Ovary (tissue), 3 donors: Measurements from ENCODE around the gene COPA.

Source experiments
- EP300 ChIP-seq: sonication (generic); formaldehyde crosslinking; IDR thresholded peaks from one replicate; pipeline ENCODE4 v1.6.1; 2017; ENCODE audit warnings: antibody characterized with exemption
- POLR2A ChIP-seq: fragments of 450-650 bp; IDR thresholded peaks from one replicate; pipeline ENCODE4 v1.6.1; 2017; ENCODE audit warnings: antibody characterized with exemption, mild to moderate bottlenecking, moderate library complexity
- TF ChIP-seq, protein P1 (sequence below), 3 donors: fragments of 450-650 bp in 2 of 3; fragments of 200-600 bp in 1 of 3; IDR thresholded peaks; one replicate each; pipeline versions ENCODE4 v1.5.1 to v1.8.0; 2016 to 2022; ENCODE audit warnings: antibody characterized with exemption in 3 of 3, mild to moderate bottlenecking in 1 of 3
- donor health status: DM: no; HTN: no; CAD: no.

DNA sequence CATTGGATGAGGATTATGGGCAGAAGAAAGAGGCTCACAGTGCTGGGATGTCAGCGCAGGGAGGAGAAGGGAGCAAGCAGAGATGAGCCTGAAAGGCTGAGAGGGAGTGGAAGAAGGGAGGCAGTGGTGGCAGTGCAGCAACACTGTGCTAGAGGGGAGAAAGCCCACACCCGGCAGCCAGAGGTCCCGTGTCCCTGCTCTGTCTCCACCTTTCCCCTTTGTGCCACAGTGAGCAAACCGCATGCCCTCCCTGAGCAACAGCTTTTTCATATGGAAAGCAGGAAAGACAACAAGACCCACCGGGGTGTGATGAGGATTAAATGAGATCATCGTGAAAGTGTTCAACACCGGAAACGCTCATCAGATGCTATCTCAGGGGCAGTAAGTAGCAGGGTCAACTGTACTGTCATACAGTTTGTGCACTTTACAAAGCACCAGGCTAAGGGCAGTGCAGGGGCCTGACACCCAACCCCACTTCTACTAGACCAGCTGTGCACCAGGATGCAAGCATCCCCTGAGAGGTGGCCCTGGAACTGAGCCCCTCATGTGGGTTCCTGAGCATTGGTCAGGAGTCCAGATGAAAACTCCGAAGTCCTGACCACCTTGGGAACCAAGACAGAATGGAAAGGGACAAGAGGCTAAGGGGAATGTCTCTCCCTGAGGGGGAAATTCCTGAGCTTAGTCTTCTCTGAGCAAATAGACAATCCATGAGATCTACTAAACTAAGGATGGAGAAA lies 32.9 kb upstream of the COPA start:
- TF ChIP-seq POLR2A (no peak), EP300 (no peak)
- TF ChIP-seq, protein P1, sequence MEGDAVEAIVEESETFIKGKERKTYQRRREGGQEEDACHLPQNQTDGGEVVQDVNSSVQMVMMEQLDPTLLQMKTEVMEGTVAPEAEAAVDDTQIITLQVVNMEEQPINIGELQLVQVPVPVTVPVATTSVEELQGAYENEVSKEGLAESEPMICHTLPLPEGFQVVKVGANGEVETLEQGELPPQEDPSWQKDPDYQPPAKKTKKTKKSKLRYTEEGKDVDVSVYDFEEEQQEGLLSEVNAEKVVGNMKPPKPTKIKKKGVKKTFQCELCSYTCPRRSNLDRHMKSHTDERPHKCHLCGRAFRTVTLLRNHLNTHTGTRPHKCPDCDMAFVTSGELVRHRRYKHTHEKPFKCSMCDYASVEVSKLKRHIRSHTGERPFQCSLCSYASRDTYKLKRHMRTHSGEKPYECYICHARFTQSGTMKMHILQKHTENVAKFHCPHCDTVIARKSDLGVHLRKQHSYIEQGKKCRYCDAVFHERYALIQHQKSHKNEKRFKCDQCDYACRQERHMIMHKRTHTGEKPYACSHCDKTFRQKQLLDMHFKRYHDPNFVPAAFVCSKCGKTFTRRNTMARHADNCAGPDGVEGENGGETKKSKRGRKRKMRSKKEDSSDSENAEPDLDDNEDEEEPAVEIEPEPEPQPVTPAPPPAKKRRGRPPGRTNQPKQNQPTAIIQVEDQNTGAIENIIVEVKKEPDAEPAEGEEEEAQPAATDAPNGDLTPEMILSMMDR (IDR thresholded peaks at IDR 0.05) = no peak
